Panc1 (cell line): ENCODE results near the gene IPO8.

ENCODE experiments used
- POLR2AphosphoS5 ChIP-seq: IDR thresholded peaks from 2 replicates; pipeline ENCODE4 v1.6.1; 2012; ENCODE audit warnings: mild to moderate bottlenecking, low read depth, low read length, moderate library complexity
- TCF7L2 ChIP-seq: IDR thresholded peaks from 2 replicates; pipeline ENCODE4 v1.6.1; 2011; ENCODE audit warnings: mild to moderate bottlenecking, low read depth, low read length, inconsistent platforms
- TF ChIP-seq, protein P1 (sequence below): fragments of 450-650 bp; IDR thresholded peaks from 2 replicates; pipeline ENCODE4 v1.5.1; 2017; ENCODE audit warnings: mild to moderate bottlenecking
- TF ChIP-seq, protein P2 (sequence below), 2 experiments: IDR thresholded peaks; 2 replicates each; pipeline ENCODE4 v1.6.1; 2011 to 2012; ENCODE audit warnings: low read depth in 2 of 2, control low read depth in 1 of 2, low read length in 1 of 2, mild to moderate bottlenecking in 1 of 2, moderate library complexity in 1 of 2; ENCODE audit not compliant: insufficient read depth in 1 of 2

DNA sequence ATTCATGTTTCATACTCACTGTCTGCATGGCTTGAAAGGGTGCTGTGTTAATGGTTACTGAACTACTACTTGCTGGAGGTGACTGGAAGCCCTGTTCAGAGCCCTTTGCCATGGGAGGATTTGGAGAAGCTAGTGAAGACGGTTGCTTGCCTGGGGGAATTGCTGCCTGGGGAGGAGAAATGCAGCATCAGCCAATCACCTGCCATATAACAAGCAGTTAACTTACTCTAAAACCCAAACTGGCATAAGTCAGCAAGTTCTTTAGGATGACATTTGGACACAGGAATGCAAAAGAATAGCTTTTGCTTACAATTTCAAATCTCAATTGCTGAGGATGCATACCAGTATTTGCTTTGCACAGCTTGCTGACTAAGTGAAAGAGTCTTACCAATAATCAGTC, 23.4 kb upstream of the IPO8 start:
- TF ChIP-seq, protein P1, sequence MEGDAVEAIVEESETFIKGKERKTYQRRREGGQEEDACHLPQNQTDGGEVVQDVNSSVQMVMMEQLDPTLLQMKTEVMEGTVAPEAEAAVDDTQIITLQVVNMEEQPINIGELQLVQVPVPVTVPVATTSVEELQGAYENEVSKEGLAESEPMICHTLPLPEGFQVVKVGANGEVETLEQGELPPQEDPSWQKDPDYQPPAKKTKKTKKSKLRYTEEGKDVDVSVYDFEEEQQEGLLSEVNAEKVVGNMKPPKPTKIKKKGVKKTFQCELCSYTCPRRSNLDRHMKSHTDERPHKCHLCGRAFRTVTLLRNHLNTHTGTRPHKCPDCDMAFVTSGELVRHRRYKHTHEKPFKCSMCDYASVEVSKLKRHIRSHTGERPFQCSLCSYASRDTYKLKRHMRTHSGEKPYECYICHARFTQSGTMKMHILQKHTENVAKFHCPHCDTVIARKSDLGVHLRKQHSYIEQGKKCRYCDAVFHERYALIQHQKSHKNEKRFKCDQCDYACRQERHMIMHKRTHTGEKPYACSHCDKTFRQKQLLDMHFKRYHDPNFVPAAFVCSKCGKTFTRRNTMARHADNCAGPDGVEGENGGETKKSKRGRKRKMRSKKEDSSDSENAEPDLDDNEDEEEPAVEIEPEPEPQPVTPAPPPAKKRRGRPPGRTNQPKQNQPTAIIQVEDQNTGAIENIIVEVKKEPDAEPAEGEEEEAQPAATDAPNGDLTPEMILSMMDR, result no peak
- TF ChIP-seq POLR2AphosphoS5 (no peak), TCF7L2 (no peak)
- TF ChIP-seq, protein P2, sequence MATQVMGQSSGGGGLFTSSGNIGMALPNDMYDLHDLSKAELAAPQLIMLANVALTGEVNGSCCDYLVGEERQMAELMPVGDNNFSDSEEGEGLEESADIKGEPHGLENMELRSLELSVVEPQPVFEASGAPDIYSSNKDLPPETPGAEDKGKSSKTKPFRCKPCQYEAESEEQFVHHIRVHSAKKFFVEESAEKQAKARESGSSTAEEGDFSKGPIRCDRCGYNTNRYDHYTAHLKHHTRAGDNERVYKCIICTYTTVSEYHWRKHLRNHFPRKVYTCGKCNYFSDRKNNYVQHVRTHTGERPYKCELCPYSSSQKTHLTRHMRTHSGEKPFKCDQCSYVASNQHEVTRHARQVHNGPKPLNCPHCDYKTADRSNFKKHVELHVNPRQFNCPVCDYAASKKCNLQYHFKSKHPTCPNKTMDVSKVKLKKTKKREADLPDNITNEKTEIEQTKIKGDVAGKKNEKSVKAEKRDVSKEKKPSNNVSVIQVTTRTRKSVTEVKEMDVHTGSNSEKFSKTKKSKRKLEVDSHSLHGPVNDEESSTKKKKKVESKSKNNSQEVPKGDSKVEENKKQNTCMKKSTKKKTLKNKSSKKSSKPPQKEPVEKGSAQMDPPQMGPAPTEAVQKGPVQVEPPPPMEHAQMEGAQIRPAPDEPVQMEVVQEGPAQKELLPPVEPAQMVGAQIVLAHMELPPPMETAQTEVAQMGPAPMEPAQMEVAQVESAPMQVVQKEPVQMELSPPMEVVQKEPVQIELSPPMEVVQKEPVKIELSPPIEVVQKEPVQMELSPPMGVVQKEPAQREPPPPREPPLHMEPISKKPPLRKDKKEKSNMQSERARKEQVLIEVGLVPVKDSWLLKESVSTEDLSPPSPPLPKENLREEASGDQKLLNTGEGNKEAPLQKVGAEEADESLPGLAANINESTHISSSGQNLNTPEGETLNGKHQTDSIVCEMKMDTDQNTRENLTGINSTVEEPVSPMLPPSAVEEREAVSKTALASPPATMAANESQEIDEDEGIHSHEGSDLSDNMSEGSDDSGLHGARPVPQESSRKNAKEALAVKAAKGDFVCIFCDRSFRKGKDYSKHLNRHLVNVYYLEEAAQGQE (IDR thresholded peaks at IDR 0.05; ENCODE audit: insufficient read depth in 1 of 2, low read depth in 2 of 2, low read length in 1 of 2), result no peak
